GM23338 (cell line): ENCODE results near the gene FBRSL1.

Source experiments
- CREB1 ChIP-seq: fragments of 250-450 bp; sonication (Bioruptor Pico); IDR thresholded peaks from 2 replicates; pipeline ENCODE4 v1.5.0; 2020; ENCODE audit warnings: low read depth, mild to moderate bottlenecking, moderate library complexity
- CTCF ChIP-seq, 2 experiments: fragments of 200-600 bp in 1 of 2; sonication (generic) in 1 of 2; conservative IDR thresholded peaks; 2 replicates each; pipeline versions ENCODE4 v1.5.1 to v1.6.1; 2016 to 2017; ENCODE audit warnings: antibody characterized with exemption in 2 of 2, low read depth in 2 of 2, mild to moderate bottlenecking in 2 of 2, moderate library complexity in 1 of 2
- ETS1 ChIP-seq: IDR thresholded peaks from 2 replicates; pipeline ENCODE4 v1.6.1; 2016; ENCODE audit warnings: antibody characterized with exemption
- EZH2 ChIP-seq: fragments of 200-600 bp; sonication (generic); IDR thresholded peaks from one replicate; pipeline ENCODE4 v1.8.0; 2017; ENCODE audit warnings: antibody characterized with exemption, mild to moderate bottlenecking, low read depth; ENCODE audit not compliant: unreplicated experiment
- EZH2phosphoT487 ChIP-seq: fragments of 200-600 bp; sonication (generic); IDR thresholded peaks from one replicate; pipeline ENCODE4 v1.8.1; 2018; ENCODE audit warnings: antibody characterized with exemption; ENCODE audit not compliant: unreplicated experiment
- JUNB ChIP-seq: IDR thresholded peaks from one replicate; pipeline ENCODE4 v1.6.1; 2016; ENCODE audit warnings: antibody characterized with exemption; ENCODE audit not compliant: unreplicated experiment
- NANOG ChIP-seq: IDR thresholded peaks from 2 replicates; pipeline ENCODE4 v1.6.1; 2016; ENCODE audit warnings: antibody characterized with exemption, borderline replicate concordance
- POLR2AphosphoS5 ChIP-seq: IDR thresholded peaks from 2 replicates; pipeline ENCODE4 v1.6.1; 2016; ENCODE audit warnings: antibody characterized with exemption, low read depth
- REST ChIP-seq: IDR thresholded peaks from one replicate; pipeline ENCODE4 v1.6.1; 2018; ENCODE audit warnings: antibody characterized with exemption; ENCODE audit not compliant: unreplicated experiment
- ZNF114 ChIP-seq: fragments of 250-450 bp; sonication (Bioruptor Pico); IDR thresholded peaks from 2 replicates; pipeline ENCODE4 v1.5.0; 2020; ENCODE audit warnings: mild to moderate bottlenecking, moderate library complexity

DNA sequence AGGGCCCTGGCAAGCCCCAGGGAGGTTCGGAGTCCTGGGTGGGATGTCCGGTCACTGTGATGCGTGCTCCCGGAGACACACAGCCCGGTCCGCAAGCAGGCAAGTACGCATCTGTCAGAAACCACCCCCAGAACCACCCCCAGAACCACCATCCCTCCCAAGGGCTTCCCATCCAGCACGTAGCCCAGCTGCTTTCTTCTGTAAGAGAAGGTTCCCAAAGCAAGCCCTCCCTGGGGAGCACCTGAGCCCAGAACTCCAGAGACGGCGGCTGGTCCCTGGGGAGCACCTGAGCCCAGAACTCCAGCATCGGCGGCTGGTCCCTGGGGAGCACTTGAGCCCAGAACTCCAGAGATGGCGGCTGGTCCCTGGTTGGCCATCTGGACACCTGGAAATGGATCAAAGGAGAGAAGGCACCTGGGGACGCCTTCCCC is 2.6 kb upstream of the FBRSL1 start:
- TF ChIP-seq CTCF (conservative IDR thresholded peaks at IDR 0.05; ENCODE audit: low read depth in 2 of 2) (no peak), EZH2 (no peak), EZH2phosphoT487 (no peak), CREB1 (CRISPR knock-in tag) (no peak), POLR2AphosphoS5 (no peak), NANOG (no peak), REST (no peak), JUNB (no peak), ZNF114 (no peak), ETS1 (no peak)
